Inflammatory macrophage treated with lipopolysaccharide for 1 hour (primary cell): Measurements from ENCODE around the gene APH1A.
A peak's percentile ranks its signal among the peaks of the same experiment; 100 is the strongest.
"Not testable (repeated sequence)": the region's sequence is repeated elsewhere in the genome, so short reads cannot be mapped to it uniquely, and the experiment has no call there.

Experiments
- DNase-seq, 2 donors: peaks; one replicate each; pipeline ENCODE4 v3.0.0-alpha.2; 2020 to 2022

Gene APH1A

DNA sequence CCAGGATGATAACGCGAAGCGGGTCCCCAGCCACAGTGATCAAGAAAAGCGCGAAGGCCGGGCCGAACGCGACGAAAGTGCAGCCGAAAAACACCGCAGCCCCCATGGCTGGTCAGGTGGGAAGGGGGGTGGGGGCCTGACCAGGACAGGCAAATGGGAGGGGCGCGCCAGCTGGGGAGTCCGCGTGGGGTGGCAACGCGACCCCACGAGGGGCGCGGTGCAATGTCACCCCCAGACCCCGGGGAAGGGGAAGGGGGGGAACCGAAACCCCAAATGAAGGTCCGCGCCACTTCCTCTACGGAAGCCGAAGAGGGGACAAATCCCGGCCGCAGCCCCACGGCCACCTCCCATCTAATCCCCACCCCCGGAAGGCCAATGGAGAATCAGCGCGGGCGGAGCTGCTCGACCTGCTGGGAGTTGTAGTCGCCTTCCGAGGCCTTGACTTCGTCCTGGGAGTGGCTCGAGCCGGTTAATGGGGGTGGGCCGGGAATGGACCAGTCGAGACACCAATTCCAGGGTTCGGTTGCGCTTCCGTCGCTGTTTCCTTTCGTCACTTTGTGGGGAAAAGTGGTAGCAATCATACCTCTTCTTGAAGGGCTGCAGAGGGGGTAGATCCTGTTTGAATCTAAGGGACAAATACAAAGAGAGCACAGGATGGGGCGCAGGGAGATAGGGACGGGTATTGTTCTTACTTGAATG, at the start of gene APH1A:
APH1A (minus strand) TSS at position 312 of the 699 bp plus-strand sequence; CDS start at position 106, 206 bp downstream.
- peak; percentile 98 for DNase-seq

DNA sequence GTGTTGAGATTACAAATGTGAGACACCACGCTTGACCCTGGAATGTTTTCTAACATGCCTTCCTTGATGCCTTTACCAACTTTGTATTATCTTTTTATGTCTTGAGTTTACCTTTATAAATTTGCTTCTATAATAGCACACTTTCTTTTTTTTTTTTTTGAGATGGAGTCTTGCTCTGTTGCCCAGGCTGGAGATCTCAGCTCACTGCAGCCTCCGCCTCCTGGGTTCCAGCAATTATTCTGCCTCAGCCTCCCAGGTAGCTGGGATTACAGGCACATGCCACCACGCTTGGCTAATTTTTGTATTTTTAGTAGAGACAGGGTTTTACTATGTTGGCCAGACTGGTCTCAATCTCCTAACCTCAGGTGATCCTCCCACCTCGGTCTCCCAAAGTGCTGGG, 45.9 kb upstream of the APH1A start:
- DNase-seq, result not testable (repeated sequence)

DNA sequence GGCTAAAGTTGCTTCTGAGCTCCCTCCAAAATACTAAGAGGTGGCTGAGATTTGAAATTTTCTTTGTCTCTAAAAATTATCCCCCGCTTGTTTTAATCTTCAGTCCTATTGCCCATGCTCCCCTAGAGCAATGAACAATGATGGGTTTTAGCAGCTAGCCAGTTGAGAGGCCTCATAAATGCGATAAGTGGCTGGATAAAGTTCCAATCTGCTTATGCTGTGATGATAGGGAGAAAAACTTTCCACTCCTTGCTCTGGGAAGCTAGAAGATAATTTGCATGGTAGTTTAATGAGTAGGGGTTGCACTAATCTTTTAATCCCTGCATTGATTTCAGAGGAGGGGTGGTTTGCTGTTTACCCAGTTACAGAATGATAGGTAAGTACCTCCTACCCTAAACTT, 42.9 kb upstream of the APH1A start:
- no peak for DNase-seq

DNA sequence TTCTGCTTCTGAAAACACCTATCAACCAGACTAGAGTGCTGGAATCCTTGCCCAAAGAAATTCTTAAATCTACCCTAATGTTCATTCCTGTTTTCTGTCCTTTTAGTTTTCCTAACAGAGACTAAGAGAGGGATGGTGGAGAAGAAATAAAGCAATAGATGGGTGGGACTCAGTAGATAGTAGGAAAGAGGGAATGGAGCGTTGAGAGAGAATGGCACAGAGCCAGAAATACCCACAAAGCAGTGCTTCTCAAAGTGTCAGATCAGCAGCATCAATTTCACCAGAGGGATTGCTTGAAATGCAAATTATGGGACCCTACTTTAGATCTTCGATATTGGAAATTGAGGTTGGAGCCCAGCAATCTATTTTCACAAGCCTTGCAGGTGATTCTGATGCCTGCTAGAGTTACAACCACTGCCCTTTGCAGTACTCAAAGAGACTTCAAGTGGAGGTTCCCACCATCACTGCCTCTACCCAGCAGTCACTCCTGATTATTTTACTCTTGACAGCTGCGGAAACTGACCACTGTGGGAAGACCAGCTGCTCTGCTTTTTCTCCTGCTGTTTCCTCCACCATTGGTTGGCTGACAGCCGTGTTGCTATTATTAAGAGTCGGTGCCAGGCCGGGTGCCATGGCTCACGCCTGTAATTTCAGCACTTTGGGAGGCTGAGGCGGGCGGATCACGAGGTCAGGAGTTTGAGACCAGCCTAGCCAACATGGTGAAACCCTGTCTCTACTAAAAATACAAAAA, 41.1 kb upstream of the APH1A start:
- no peak for DNase-seq

DNA sequence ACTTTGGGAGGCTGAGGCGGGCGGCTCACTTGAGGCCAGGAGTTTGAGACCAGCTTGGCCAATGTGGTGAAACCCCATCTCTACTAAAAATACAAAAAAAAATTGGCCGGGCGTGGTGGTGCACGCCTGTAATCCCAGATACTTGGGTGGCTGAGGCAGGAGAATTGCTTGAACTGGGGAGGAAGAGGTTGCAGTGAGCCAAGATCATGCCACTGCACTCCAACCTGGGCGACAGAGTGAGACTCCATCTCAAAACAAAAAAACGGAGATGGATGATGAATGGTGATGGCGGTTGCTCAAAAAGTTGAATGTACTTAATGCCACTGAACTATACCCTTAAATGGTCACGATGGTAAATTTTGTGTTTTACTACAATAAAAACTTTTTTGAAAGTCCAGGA, 39.8 kb upstream of the APH1A start:
- DNase-seq, result not testable (repeated sequence)

DNA sequence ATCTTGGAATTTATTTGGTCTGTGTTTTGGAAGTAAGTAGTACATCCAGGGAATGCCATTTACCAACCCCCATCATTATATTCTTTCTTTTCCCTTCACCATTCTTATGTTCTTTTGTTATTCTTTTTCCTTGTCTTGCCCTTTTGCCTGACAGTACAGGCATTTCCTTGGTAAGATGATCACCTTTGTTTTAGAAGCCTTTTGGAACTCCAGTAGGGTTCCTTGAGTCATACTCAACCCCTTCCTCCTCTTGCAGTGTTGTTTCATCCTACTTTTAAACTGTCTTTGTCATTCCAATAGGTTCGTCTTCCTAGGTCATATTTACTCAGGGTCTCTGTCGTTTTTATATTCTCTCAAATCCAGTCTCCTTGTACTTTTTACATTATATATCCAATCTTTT, 34.1 kb upstream of the APH1A start:
- no peak for DNase-seq

DNA sequence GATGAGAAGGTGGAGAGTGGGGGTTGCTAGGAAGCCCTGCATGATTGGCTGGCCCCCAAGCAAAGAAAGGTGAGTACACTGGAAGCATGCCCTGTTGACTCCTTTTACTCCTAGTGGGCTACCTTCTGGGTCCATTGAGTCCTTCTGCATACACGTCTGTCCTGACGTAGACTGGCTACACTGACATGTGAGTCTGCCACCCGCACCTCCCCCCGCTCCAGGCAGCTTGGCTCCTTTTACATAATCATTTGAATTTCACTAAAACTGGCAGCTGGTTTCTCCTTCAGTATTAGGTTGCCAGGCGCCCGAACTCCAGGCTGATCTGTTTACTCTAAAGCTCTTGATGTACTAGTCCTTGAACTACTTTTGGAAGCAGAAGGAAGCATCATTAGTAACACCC, 33.5 kb upstream of the APH1A start:
- DNase-seq, result no peak

DNA sequence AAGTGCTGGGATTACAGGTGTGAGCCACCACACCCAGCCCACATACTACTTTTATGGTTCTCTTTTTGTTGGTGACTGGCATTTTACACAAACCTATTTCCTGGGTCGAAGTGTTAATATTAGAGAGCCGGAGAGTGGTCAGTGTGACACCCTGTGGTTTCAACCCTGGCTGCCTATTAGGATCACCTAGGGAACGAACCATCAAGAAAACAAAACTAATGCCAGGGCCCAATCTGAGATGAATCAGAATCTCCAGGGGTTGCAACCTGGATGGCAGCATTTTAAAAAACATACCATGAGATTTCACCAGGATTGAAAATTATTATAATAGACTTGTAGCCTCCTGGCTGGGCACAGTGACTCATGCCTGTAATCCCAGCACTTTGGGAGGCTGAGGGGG, 30.9 kb upstream of the APH1A start:
- no peak for DNase-seq

DNA sequence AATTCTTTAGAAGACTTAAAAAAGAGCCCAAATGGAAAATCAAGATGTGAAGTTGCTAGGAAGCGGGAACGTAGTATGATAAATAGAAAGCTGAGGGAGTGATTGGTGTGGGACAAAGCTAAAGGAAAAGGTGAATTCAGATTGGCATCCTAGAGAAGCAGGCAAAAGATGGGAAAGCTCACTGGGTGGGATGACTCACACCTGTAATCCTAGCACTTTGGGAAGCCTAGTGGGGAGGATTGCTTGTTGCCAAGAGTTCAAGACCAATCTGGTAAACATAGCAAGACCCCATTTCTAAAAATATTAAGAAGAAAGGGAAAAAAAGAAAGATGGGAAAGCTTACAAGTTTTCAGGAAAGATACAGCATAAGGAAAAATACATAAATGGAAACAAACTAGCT, 26.7 kb upstream of the APH1A start:
- DNase-seq, result no peak

DNA sequence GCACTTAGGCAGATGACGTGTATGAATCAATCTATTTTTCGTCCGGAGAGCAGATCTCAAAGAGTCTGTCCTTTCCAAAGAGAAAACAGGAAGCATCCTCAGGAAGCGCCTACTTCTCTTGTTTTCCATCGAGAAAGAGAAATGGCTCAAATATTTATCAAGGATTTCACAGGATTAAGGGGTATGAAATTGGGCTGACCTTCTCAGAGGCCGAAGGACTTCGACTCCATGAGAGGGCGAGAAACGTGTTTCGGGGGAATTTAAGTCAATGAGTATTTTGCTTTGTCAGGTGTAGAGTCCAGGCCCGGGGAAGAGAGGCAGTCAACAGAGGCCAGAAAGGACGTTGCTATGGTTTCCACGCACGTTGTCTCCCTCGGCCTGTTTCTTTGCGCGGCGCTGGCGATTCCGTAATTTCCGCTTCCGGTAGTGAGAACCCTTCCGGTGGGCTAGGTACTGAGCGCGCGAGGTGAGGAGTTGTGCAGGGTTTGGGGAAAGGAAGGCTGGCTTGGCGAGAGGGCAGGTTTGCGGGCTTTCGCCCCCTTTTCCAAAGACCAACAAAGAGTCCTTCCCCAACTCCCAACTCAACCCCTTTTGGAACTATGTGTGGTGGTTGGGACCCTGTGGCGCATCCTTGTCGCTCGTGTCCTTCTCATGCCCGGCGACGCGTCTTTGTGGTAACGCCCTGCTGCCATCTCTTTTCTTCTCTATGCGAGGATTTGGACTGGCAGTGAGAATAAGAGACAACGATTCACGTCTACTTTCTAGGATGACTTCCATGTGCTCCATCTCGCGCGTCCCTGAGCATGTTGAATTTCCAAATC, 24.8 kb upstream of the APH1A start, which contains the start of gene MRPS21:
MRPS21 (plus strand) TSS at position 429 of the 821 bp plus-strand sequence. CDS start 506 bp downstream, outside the sequence.
- DNase-seq, result peak; percentile 82 to 87

DNA sequence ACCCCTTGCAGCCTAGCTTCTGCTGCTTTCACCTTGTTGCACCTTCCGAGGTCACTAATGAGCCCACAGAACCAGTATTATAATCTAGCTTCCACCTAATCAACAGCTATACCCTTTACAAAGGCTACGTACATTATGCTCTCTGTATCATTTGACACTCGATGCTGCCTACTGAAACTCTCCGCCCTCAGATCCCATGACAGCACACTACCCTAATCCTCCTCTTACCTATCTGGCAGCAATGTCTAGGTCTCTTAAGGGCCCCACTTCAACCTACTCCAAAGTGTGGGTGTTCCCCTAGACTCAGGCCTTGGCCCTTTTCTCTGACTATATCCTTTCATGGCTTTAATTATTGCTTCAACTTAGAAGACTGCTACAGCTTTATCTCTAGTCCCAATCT, 20.0 kb upstream of the APH1A start:
- DNase-seq, result no peak

DNA sequence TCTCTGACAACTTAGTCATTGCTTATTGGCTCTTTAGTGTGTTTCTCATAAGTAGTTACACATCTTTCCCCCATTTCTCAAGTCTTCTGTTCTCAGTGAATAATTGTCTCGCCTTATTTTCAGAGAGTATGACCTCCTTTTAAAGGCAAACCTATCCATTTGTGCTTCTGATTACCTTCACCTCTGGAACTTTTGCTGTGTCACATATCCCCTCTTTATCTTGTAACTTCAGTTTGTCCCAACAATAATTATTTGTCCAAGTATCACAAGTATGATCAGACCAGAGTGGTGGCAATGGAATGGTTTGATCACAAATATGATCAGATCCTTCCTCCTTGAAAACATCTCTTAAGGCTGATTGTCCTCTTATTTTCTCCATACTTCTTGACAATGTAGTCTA, 19.6 kb upstream of the APH1A start:
- DNase-seq, result no peak

DNA sequence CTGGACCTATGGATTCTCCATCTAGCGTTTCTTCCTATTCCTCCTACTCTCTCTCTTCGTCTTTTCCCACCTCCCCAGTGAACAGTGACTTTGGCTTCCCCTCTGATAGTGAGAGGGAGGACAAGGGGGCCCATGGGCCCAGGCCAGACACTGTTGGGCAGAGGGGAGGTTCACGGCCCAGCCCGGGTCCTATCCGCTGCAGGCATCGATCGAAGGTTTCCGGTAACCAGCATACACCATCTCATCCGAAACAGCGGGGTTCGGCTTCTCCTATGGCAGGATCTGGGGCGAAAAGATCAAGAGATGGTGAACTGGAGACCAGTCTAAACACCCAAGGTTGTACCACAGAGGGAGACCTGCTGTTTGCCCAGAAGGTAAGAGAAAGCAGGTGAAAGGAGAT, 14.4 kb upstream of the APH1A start:
- DNase-seq, result no peak

DNA sequence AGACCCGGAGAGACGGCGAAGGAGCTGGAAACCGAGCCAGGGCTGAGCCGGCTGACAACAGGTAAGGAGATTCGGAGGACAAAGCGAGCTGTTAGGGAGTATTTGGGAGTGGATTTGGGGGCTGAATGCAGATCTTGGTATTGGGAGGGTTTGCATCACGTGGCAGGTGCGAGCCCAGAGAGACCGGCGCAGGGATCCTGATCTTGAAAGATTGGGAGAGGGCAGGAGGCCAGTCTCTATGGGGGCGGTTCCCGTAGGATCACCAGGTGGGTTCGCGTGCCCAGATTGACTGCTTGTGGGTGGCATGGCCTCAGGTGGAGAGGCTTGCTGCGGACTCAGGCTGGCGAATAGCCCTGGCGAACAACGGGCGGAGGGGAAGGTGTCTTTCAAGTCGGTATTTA, 13.7 kb upstream of the APH1A start:
- no peak for DNase-seq

DNA sequence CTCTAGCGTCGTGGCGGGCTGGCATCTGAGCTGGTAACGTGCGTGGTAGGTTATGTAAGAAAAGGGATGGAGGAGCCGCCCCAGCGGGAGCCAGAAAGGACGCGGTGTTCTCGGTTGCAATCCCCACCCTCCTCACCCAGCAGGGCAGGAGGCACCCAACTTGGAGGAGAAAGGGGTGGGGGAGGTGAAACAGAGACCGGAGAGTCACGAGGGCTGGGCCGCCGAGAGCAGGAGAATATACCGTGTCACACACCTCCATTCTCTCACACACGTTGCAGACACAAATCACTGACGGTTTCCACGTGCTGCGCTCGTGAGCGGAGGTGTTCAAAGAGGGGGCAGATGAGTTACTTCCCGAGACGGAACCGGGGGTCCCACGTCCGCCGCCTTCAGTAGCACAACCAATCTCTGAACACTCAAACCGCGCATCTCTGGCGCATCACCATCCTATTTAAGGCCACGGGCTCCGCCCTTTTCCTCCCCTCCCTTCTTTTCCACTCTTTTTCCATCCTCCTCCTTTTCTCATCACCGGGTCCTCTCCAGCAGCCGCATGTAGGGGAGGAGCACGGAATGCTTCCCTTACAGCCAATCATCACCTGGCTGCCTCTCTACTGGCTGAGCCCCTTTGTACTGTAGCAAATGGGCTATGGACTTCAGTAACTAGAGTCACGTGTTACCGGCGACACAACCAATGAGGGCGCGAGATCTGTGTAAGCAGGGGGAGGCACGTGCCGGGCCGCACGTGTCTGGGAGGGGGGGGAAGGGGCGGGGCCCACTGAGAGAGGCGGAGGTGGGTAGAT, 13.1 kb upstream of the APH1A start, which contains the start of gene CIART:
CIART (plus strand) TSS at position 797 of the 800 bp plus-strand sequence. CDS start 714 bp downstream, outside the sequence.
- DNase-seq, result peak; percentile 38 to 41

DNA sequence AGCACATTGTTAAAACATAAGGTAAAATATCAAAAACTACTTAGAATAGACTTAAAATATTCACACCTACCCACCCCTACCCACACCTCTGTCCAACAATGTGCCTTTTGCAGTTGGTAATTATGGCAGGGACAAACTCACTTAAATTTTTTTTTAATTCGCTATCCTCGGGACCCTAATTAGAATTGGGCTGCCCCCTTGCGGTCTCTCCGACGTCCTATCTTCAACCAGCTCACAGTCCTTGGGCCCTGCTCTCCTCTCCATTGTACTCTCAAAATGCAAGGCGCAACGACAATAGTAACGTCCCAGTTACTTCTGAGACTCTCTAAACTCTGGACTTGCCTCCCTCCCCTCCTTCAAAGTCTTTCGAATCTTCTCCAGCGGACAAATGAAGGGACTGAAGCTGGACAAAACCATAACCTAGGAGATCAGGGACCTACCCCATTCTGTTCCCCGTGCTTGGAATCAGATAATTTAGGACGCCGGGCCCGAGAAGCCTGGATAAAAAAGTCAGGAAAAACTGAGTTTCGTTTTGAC, 12.5 kb upstream of the APH1A start:
- DNase-seq, result peak; percentile 37 to 76

DNA sequence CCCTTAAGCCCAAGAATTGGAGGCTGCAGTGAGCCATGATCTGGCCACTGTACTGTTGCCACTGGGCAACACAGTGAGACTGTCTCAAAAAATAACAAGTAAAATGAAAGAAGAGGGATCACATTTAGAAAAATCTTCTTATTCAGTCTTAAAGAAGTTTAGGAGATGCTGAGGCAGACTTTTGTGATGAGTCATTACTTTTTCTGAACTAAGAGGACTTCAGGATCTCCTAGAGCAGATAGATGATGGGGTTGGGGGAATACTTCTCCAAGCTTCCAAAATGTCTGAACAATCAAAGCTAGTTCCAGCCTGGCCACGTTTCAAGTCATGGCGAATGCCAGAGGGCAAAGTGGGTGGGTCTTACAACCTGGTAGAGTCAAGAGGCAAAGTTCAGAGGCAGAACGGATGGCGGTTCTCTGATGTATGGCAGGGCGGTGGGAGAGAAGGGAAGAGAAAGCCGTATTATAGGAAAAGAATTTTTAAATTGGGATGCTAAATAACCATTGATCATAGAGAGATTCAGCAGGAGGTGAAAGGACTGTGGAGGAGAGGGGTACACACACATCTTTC, 11.4 kb upstream of the APH1A start:
- no peak for DNase-seq

DNA sequence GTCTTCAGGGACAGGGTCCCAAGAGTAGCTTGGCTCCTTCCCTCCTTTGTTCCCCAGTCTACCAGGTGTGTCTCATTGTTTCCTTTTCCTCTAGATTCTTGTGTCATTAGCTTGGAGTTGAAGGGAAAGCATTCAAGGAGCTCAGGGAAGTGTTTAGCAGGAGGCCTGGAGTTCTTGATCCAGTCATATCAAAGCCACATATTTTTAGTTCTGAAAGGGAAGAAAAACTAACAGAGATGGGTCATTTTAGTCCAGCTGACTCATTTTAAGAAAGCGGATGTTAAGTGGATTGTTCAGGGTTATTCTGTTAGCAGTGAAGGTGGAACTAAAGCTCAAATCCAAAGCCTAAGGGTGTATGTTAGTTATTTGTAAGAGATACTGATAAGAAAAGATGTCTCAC, 4.5 kb upstream of the APH1A start:
- peak; percentile 35 to 57 for DNase-seq

DNA sequence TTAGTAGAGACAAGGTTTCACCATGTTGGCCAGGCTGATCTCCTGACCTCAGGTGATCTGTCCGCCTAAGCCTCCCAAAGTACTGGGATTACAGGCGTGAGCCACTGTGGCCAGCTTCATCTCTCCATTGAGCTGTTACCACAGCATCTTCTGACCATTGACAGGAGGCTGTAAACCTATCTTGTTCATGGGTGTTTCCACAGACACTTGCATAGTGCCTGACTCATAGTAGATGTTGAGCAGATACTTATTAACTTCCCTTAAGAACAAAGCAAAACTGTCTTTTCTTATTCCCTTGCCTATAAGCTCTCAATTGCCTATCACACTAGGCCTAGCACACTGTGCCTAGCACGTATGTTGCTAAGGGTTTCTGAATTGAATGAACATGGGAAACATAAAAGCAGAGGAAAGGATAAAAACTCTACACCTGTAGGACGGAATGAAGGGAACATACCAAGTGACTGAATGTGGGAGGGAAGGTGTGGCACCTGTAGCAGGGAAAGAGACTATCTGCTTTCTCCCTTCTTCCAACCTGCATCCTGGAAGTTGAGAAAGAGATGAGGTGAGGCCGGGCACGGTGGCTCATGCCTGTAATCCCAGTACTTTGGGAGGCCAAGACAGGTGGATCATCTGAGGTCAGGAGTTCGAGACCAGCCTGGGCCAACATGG, 2.6 kb upstream of the APH1A start:
- DNase-seq, result peak; percentile 48 to 71

DNA sequence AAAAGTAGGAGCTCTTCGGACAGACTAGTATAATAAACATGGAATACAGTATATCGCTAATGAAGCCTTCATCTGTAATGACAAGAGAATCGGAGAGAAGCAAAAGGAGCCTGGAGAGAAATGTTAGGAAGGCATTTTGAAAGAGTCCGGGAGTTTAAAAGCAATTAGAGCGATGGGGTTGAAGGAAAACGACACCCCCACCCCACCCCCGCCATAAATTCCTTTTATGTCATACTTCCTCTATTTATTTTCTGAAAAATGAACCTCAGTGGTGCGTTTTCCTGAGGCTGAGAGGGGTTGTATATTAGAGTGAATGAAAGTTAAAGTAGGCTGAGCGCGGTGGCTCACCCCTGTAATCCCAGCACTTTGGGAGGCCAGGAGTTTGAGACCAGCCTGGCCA, 635 bp upstream of the APH1A start:
- DNase-seq, result peak; percentile 53 to 57

DNA sequence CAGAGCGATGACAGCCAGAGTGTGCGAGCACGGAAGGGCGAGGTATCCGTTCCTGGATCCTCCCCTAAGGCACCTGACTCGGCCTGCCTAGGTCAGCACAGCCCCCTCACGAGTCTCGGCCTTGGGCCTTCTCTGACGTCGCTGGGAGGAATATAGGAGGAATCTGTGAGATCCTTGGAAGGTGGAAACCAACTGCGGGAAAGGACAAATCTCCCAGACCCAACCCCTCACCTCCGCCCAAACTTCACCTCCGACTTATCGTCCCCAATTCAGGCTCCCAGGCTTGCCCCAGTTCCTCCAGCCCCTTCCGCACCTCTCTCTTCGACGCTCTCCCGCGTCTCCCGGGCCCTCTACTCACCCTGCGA, 494 bp downstream of the APH1A start:
- peak; percentile 37 to 65 for DNase-seq
